Stimulated activated CD4-positive, alpha-beta T cell treated with anti-CD3 and anti-CD28 coated beads, Interleukin-4, amount 100 ng/mL, for 4 hours (primary cell): ENCODE data around the gene SRGAP2B.
A peak's percentile ranks its signal among the peaks of the same experiment; 100 is the strongest.
"Not testable (repeated sequence)": the region's sequence is repeated elsewhere in the genome, so short reads cannot be mapped to it uniquely, and the experiment has no call there.

ENCODE experiments used
- DNase-seq, 2 experiments: peaks; one replicate each; pipeline ENCODE4 v3.0.0-alpha.2; 2020

SRGAP2B gene

GRCh38 chr1:145041519-145041918 lies 53.6 kb downstream of the SRGAP2B start:
- DNase-seq, result not testable (repeated sequence)

GRCh38 chr1:145036019-145036418 lies 59.1 kb downstream of the SRGAP2B start:
- DNase-seq, result not testable (repeated sequence)

- DNase-seq, result not testable (repeated sequence)
Measured at GRCh38 chr1:145033523-145033922, 61.6 kb downstream of the SRGAP2B start.

- DNase-seq, result not testable (repeated sequence)
Measured at GRCh38 chr1:145027251-145027650, 67.9 kb downstream of the SRGAP2B start.

GRCh38 chr1:145025286-145025685 lies 69.8 kb downstream of the SRGAP2B start:
- DNase-seq, result not testable (repeated sequence)

GRCh38 chr1:145022259-145022658 lies 72.9 kb downstream of the SRGAP2B start:
- DNase-seq, result not testable (repeated sequence)

- DNase-seq, result not testable (repeated sequence)
Measured at GRCh38 chr1:145021749-145022148, 73.4 kb downstream of the SRGAP2B start.

- DNase-seq, result not testable (repeated sequence)
Measured at GRCh38 chr1:145019709-145020108, 75.4 kb downstream of the SRGAP2B start.

GRCh38 chr1:145017725-145018124 lies 77.4 kb downstream of the SRGAP2B start:
- DNase-seq, result not testable (repeated sequence)

- not testable (repeated sequence) for DNase-seq
Measured at GRCh38 chr1:145016492-145016862, 78.7 kb downstream of the SRGAP2B start.

- not testable (repeated sequence) for DNase-seq
Measured at GRCh38 chr1:145015744-145016491, 79.2 kb downstream of the SRGAP2B start.

GRCh38 chr1:145013353-145013752 lies 81.8 kb downstream of the SRGAP2B start:
- not testable (repeated sequence) for DNase-seq

GRCh38 chr1:145011811-145012210 lies 83.3 kb downstream of the SRGAP2B start:
- DNase-seq, result not testable (repeated sequence)

GRCh38 chr1:145010580-145010979 lies 84.5 kb downstream of the SRGAP2B start:
- not testable (repeated sequence) for DNase-seq

- peak in 1 of 2 experiments; percentile 5 for DNase-seq
Measured at GRCh38 chr1:145009928-145010327, 85.2 kb downstream of the SRGAP2B start.

- DNase-seq, result not testable (repeated sequence)
Measured at GRCh38 chr1:145008388-145008787, 86.7 kb downstream of the SRGAP2B start.

GRCh38 chr1:145005142-145005541 lies 90.0 kb downstream of the SRGAP2B start:
- DNase-seq, result not testable (repeated sequence)

- not testable (repeated sequence) for DNase-seq
Measured at GRCh38 chr1:145001381-145001780, 93.7 kb downstream of the SRGAP2B start.

- not testable (repeated sequence) for DNase-seq
Measured at GRCh38 chr1:145000743-145001326, 94.3 kb downstream of the SRGAP2B start.

GRCh38 chr1:145000074-145000742 lies 94.9 kb downstream of the SRGAP2B start:
- DNase-seq, result not testable (repeated sequence)

GRCh38 chr1:144998981-144999273 lies 96.2 kb downstream of the SRGAP2B start:
- DNase-seq, result not testable (repeated sequence)

GRCh38 chr1:144998134-144998980 lies 96.8 kb downstream of the SRGAP2B start:
- not testable (repeated sequence) for DNase-seq
